Mucosa of descending colon (tissue), 3 donors: Measurements from ENCODE around the gene FAM83E. TPM values are rescaled to one million over a fixed set of nuclear protein-coding genes. Genes with fewer than 3 reads are reported as not detected.
"Not testable (repeated sequence)": the region's sequence is repeated elsewhere in the genome, so short reads cannot be mapped to it uniquely, and the experiment has no call there.

Source experiments
- ATAC-seq: fragments of 200-7000 bp; cut with Tn5 transposase; one replicate; pipeline ENCODE4 v1.9.1; 2020; ENCODE audit warnings: mild to moderate bottlenecking, moderate library complexity
- DNase-seq, 3 donors: peaks; one replicate each; pipeline ENCODE4 v3.0.0-alpha.2; 2020
- H3K36me3 ChIP-seq: fragments of 200-600 bp; one replicate; pipeline ENCODE4 v1.8.0; 2021; ENCODE audit warnings: low read depth, mild to moderate bottlenecking
- H3K4me1 ChIP-seq: fragments of 200-600 bp; one replicate; pipeline ENCODE4 v1.8.0; 2021; ENCODE audit warnings: low read depth, mild to moderate bottlenecking
- H3K4me3 ChIP-seq: fragments of 200-600 bp; one replicate; pipeline ENCODE4 v1.8.0; 2021; ENCODE audit warnings: mild to moderate bottlenecking
- H3K9me3 ChIP-seq: fragments of 200-600 bp; one replicate; pipeline ENCODE4 v1.8.0; 2021; ENCODE audit warnings: mild to moderate bottlenecking
- intact Hi-C, 2 donors: fragments of 100-400 bp; cut with DNase I in 1 of 2; cut with micrococcal nuclease in 1 of 2; formaldehyde crosslinking; loops; one replicate each; pipeline versions ENCODE4 v1.11.0 to v1.11.1; 2022; cut with DNase I, micrococcal nuclease
- total RNA-seq, 3 donors: library from RNA; stranded (reverse); fragmentation: NEBNext Ultra II Directional in 2 of 3; extraction: Animal tissue kit (Norgen Biotek cat#: 25700) in 2 of 3; gene quantifications; one replicate each; pipeline versions ENCODE4 v1.2.1 to v1.2.4, GENCODE V29; 2021 to 2023
- TF ChIP-seq, protein P1 (sequence below): fragments of 200-600 bp; IDR thresholded peaks from one replicate; pipeline ENCODE4 v1.8.0; 2022; ENCODE audit warnings: antibody characterized with exemption, mild to moderate bottlenecking
- donor health status: DM: no; HTN: no; CAD: no; lungs with moderate emphysema.
- donor health status: DM: no; HTN: no; CAD: no.
- donor health status: DM: no; HTN: yes; CAD: no.

Gene FAM83E
- total RNA-seq, 3 donors from 2014 or later, result 97.8 to 180 (median 175) TPM

DNA sequence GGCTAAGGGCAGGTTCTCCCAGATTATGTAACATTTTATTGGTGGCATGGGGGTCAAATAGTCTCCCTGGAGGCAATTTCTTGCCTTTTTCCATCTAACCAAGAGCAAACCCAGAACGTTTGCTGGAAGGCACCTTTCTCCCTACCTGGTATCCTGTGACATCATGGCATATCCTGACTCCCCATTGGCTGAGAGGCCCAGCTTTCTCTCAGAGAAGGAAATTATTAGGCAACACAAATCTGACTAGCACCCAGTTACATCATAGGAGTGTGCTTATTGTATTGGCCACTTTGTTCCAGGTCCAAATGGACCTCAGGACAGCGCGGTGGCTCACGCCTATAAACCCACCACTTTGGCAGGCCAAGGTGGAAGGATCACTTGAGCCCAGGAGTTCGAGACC is 44.9 kb upstream of the FAM83E start:
- no peaks in the 10 kb centered on the region for H3K9me3 ChIP-seq
- no peaks in the 10 kb centered on the region for H3K36me3 ChIP-seq
- intact Hi-C loops, result no loop called here
- ATAC-seq (no peak), DNase-seq (no peak)
- TF ChIP-seq, protein P1, sequence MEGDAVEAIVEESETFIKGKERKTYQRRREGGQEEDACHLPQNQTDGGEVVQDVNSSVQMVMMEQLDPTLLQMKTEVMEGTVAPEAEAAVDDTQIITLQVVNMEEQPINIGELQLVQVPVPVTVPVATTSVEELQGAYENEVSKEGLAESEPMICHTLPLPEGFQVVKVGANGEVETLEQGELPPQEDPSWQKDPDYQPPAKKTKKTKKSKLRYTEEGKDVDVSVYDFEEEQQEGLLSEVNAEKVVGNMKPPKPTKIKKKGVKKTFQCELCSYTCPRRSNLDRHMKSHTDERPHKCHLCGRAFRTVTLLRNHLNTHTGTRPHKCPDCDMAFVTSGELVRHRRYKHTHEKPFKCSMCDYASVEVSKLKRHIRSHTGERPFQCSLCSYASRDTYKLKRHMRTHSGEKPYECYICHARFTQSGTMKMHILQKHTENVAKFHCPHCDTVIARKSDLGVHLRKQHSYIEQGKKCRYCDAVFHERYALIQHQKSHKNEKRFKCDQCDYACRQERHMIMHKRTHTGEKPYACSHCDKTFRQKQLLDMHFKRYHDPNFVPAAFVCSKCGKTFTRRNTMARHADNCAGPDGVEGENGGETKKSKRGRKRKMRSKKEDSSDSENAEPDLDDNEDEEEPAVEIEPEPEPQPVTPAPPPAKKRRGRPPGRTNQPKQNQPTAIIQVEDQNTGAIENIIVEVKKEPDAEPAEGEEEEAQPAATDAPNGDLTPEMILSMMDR, result no peak
- H3K4me1 ChIP-seq, result no peaks in the 10 kb centered on the region
- H3K4me3 ChIP-seq, result no peak overlapping the region

DNA sequence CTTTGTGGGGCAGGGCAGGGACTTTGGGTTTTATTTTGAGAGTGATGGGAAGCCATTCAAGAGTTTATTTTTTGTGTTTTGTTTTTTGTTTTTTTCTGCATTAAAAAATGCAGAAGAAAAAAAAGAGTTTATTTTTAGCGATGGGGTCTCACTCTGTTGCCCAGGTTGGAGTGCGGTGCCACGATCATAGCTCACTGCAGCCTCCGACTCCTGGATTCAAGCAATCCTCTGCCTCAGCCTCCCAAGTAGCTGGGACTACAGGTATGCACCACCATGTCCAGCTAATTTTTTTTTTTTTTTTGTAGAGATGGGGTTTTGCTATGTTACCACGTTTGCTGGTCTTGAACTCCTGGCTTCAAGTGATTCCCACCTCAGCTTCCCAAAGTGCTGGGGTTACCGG is 43.6 kb upstream of the FAM83E start:
- TF ChIP-seq, protein P1, result no peak
- Histone ChIP-seq H3K36me3 (no peaks in the 10 kb centered on the region), H3K4me1 (no peaks in the 10 kb centered on the region), H3K9me3 (no peaks in the 10 kb centered on the region), H3K4me3 (no peak overlapping the region)
- no peak for DNase-seq
- ATAC-seq, result no peak
- intact Hi-C loops, result no loop called here

DNA sequence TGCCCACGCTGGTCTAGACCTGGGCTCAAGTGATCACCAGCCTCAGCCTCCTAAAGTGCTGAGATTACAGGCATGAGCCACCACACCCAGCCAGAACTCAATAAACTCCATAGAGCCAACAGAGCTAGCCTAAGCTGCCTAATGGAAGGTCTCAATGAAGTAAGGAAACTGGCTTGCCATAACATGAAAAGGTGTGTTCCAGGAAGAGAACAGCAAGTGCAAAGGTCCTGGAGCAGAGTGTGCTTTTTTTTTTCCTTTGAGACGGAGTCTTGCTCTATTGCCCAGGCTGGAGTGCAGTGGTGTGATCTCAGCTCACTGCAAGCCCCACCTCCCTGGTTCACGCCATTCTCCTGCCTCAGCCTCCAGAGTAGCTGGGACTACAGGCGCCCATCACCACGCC is 43.0 kb upstream of the FAM83E start:
- DNase-seq, result peak in 1 of 3 donors; percentile 20
- H3K4me1 ChIP-seq, H3K9me3 ChIP-seq, H3K4me3 ChIP-seq, H3K36me3 ChIP-seq, intact Hi-C loops: not testable (repeated sequence)
- ATAC-seq, result peak; percentile 81

DNA sequence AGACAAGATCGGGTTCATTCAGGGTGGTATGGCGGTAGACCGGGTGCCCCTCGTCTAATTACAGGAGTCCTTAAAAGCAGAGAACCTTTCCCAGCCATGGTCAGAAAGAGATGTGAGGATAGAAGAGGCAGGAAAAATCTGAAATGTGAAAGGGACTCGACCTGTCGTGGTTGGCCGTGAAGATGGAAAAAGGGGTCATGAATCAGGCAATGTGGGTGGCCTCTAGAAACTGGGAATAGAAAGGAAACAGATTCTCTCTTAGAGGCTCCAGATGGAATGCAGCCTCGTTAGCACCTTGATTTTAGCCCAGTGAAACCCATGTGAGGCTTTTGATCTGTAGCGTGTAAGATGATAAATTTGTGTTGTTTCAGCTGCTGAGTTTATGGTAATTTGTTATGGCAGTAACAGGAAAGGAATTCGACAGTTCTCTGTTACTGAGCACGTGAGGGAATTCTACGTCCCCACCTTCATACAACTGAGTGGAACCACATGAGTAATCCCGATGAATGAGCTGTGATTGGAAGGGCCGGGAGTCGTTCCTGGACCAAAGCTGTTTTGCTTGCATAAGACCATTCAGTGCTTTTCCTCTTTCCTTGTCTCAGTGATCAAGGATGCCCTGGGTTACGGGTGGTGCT is 42.1 kb upstream of the FAM83E start:
- peak; percentile 68 for ATAC-seq

DNA sequence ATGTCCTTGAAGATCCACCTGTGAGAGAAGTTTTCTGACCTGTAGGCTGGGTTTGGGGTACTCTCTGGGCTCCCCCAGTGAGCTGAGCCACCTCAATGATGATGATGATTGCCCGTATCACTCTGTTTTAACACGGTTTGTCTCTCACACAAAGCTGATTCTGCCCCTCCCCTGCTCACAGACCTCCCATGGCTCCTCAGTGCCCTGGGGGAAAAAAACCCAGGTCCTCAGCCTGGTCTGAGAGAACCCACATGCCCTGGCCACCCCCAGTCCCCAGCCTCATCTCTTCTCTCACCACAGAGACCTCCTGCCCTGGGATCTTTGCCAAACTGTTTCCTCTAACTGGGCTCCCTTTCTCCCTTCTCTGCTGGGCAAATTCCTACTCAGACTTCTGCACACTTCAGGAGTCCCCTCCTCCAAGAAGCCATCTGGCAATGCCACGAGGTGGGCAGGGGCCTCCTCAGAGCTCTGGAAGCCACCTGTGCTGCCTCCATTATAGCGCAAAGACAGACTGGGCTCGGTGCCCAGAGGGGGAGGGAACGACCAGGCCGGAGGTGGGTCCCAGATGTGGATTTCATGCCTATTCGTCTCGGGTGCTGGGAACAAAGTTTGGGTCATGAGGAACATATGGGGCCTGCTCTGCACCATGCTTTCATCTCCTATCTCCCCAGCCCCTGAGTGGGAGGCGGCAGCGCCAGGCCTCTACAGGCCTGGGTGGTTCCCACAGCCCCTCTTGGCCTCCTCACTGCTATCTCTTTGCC is 39.6 kb upstream of the FAM83E start:
- intact Hi-C loops, result no loop called here
- DNase-seq, result peak in 1 of 3 donors; percentile 52

More for the DNA sequence above, 42.1 kb upstream of the FAM83E start:
- H3K9me3 ChIP-seq, result no peaks in the 10 kb centered on the region
- no peaks in the 10 kb centered on the region for H3K36me3 ChIP-seq
- intact Hi-C loops, result no loop called here
- no peaks in the 10 kb centered on the region for H3K4me1 ChIP-seq
- DNase-seq, result peak in 1 of 3 donors; percentile 33
- TF ChIP-seq, protein P1, result no peak
- no peak overlapping the region for H3K4me3 ChIP-seq

DNA sequence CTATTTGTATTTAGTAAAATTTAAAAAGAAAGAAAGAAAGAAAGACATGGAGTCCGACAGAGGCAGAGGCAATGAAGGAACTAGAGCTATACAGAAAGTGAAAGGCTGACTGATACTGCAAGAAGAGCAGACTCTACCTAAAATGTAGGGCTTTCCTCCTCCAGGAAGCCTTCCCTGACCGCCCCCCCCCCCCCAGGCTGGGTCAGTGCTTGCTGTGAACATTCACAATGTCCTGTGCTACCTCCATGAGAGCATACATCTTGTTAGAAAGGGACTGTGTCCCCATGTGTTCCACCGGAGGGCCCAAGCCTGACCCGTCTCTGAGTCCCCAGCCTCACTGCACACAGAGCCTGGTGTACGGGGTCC is 36.8 kb upstream of the FAM83E start:
- no peak overlapping the region for H3K4me3 ChIP-seq
- no peak for DNase-seq
- H3K4me1 ChIP-seq, result peaks cover 3% of the 10 kb centered on the region
- no peaks in the 10 kb centered on the region for H3K36me3 ChIP-seq
- intact Hi-C loops, result no loop called here
- no peaks in the 10 kb centered on the region for H3K9me3 ChIP-seq
- TF ChIP-seq, protein P1, result no peak
- ATAC-seq, result no peak

More for the DNA sequence above, 39.6 kb upstream of the FAM83E start:
- no peaks in the 10 kb centered on the region for H3K9me3 ChIP-seq
- H3K36me3 ChIP-seq, result no peaks in the 10 kb centered on the region
- no peak overlapping the region for H3K4me3 ChIP-seq
- no peak for ATAC-seq
- peaks cover under 1% of the 10 kb centered on the region for H3K4me1 ChIP-seq
- TF ChIP-seq, protein P1, result no peak
